Stimulated activated CD8-positive, alpha-beta memory T cell treated with anti-CD3 and anti-CD28 coated beads, Interleukin-4, amount 100 ng/mL, for 48 hours (primary cell): Measurements from ENCODE around the gene ITGA6.
"Not testable (repeated sequence)": the region's sequence is repeated elsewhere in the genome, so short reads cannot be mapped to it uniquely, and the experiment has no call there.

ENCODE experiments used
- DNase-seq: peaks from one replicate; pipeline ENCODE4 v3.0.0-alpha.2; 2020

The ITGA6 gene

GRCh38 chr2:172532461-172532860 is 105.1 kb downstream of the ITGA6 start:
- DNase-seq = not testable (repeated sequence)

GRCh38 chr2:172533687-172534086 is 106.3 kb downstream of the ITGA6 start:
- no peak for DNase-seq

- DNase-seq = no peak
Observed at GRCh38 chr2:172535119-172535518, 107.7 kb downstream of the ITGA6 start.

GRCh38 chr2:172537851-172538250 is 110.5 kb downstream of the ITGA6 start:
- DNase-seq = not testable (repeated sequence)

- DNase-seq = no peak
Observed at GRCh38 chr2:172539767-172540166, 112.4 kb downstream of the ITGA6 start.

- no peak for DNase-seq
Observed at GRCh38 chr2:172540421-172540820, 113.0 kb downstream of the ITGA6 start.

GRCh38 chr2:172545408-172546075 is 118.2 kb downstream of the ITGA6 start:
- DNase-seq = no peak

- DNase-seq = no peak
Observed at GRCh38 chr2:172549131-172549530, 121.7 kb downstream of the ITGA6 start.

GRCh38 chr2:172549802-172550201 is 122.4 kb downstream of the ITGA6 start:
- not testable (repeated sequence) for DNase-seq

- DNase-seq = no peak
Observed at GRCh38 chr2:172550419-172550818, 123.0 kb downstream of the ITGA6 start.

GRCh38 chr2:172551271-172551670 is 123.9 kb downstream of the ITGA6 start:
- no peak for DNase-seq

- DNase-seq = no peak
Observed at GRCh38 chr2:172552547-172553291, 125.3 kb downstream of the ITGA6 start.

- DNase-seq = no peak
Observed at GRCh38 chr2:172554352-172555271, 127.2 kb downstream of the ITGA6 start.

GRCh38 chr2:172555272-172555521 is 127.8 kb downstream of the ITGA6 start:
- no peak for DNase-seq
